H1 (cell line): Measurements from ENCODE around the gene ZNF292.

Source experiments
- CTCF ChIP-seq, 3 experiments: IDR thresholded peaks; 1 replicate in 2 of 3; 2 replicates in 1 of 3; pipeline versions ENCODE4 v1.5.1 to v1.6.1; 2011; ENCODE audit warnings: low read length in 3 of 3, mild to moderate bottlenecking in 3 of 3, inconsistent platforms in 2 of 3, low read depth in 1 of 3, moderate library complexity in 1 of 3; ENCODE audit not compliant: insufficient read depth in 1 of 3; ENCODE audit errors: control extremely low read depth in 1 of 3
- EZH2 ChIP-seq: fragments of 200-600 bp; sonication (generic); IDR thresholded peaks from 2 replicates; pipeline ENCODE4 v1.7.1; 2012; ENCODE audit warnings: low read depth, mild to moderate bottlenecking, moderate library complexity, low read length, inconsistent platforms; ENCODE audit not compliant: severe bottlenecking
- GABPA ChIP-seq: IDR thresholded peaks from 2 replicates; pipeline ENCODE4 v1.6.1; 2011; ENCODE audit warnings: mild to moderate bottlenecking, low read length, moderate library complexity, borderline replicate concordance; ENCODE audit not compliant: insufficient read depth
- HDAC6 ChIP-seq: IDR thresholded peaks from one replicate; pipeline ENCODE4 v1.7.1; 2012; ENCODE audit warnings: low read depth, mild to moderate bottlenecking, inconsistent platforms, low read length, moderate library complexity
- KDM5A ChIP-seq: fragments of 200-600 bp; IDR thresholded peaks from 2 replicates; pipeline ENCODE4 v1.7.1; 2012; ENCODE audit warnings: mild to moderate bottlenecking, low read length, inconsistent platforms, mixed read lengths
- MAX ChIP-seq: IDR thresholded peaks from 2 replicates; pipeline ENCODE4 v1.6.1; 2012; ENCODE audit warnings: inconsistent platforms
- SP1 ChIP-seq: IDR thresholded peaks from 2 replicates; pipeline ENCODE4 v1.6.1; 2011; ENCODE audit warnings: low read depth, low read length
- TAF1 ChIP-seq: IDR thresholded peaks from 2 replicates; pipeline ENCODE4 v1.6.1; 2011; ENCODE audit warnings: mild to moderate bottlenecking, low read depth, low read length
- TCF12 ChIP-seq: IDR thresholded peaks from 2 replicates; pipeline ENCODE4 v1.6.1; 2011; ENCODE audit warnings: low read depth, mild to moderate bottlenecking, low read length

GRCh38 chr6:87264481-87264880, 109.1 kb downstream of the ZNF292 start:
- TF ChIP-seq CTCF (IDR thresholded peaks at IDR 0.05; ENCODE audit: control extremely low read depth in 1 of 3, insufficient read depth in 1 of 3, low read depth in 1 of 3, low read length in 3 of 3), result no peak
- TF ChIP-seq GABPA, result no peak
- TF ChIP-seq KDM5A, result no peak
- no peak for TF ChIP-seq TCF12
- TF ChIP-seq MAX, result no peak
- no peak for TF ChIP-seq EZH2
- TF ChIP-seq SP1, result no peak
- no peak for TF ChIP-seq TAF1
- no peak for TF ChIP-seq HDAC6
